IPS-NIHi11 (cell line): ENCODE results near the gene RTN4R.
"Not testable (repeated sequence)": the region's sequence is repeated elsewhere in the genome, so short reads cannot be mapped to it uniquely, and the experiment has no call there.

Experiments used
- DNase-seq: peaks from one replicate; pipeline ENCODE4 v3.0.0; 2012; ENCODE audit warnings: mixed read lengths, low spot score

The RTN4R gene

GRCh38 chr22:20268279-20269012, at the start of gene RTN4R:
RTN4R (minus strand) TSS chr22:20268318; CDS start chr22:20268092, 226 bp downstream.
- peak; percentile 87 for DNase-seq

DNA sequence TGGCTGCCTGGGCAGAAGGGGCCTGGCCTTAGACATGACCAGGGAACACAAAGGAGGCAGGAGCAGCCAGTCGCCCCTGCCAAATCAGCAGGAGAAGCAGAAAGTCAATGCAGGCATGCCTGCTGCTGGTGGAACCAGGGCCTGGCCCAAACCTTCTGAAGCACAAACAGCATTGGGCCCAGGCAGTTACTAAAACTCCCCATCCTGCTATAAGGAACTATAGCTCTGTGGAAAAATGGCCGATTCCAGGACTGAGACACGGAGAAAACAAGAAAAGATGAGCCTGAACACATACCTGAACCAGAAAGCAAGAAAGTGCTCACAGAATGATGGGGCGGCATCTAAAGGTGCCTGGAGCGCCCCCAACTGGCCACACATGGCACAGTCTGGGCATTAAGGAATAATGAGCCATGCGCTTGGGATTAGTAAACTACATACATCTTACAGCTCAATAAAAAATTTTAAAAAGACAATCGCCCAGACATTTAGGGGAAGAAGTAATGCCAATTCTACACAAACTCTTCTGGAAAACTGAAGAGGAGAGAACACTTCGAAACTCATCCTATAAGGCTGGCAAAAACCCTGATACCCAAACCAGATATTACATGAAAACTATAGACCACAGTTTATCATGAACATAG, 49.4 kb upstream of the RTN4R start:
- DNase-seq: not testable (repeated sequence)

DNA sequence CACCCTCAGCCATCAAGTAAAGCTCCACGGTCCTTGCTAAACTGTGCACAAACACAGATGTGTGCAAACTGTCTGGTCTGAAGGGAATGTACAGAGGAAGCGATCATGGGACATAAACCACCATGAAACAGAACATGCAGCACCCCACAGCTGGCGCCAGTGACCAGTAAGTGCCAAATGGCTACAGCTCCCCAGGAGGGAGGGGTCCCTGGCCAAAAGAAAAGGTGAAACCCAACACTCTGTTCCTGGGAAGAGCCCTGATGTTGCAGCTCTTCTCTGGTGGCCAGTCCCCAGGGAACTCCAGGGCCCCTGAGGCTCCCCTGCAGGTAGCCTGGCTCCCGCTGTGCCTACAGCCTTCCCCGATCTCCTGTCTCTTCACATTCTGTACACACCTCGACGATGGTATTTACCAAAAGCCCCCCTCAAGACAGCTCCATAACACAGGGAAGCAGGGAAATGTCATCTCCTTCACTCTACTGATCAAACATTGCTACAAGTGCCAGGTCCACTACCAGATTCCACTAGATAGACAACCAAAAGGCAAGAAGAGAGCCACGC, 48.8 kb upstream of the RTN4R start:
- DNase-seq: no peak

DNA sequence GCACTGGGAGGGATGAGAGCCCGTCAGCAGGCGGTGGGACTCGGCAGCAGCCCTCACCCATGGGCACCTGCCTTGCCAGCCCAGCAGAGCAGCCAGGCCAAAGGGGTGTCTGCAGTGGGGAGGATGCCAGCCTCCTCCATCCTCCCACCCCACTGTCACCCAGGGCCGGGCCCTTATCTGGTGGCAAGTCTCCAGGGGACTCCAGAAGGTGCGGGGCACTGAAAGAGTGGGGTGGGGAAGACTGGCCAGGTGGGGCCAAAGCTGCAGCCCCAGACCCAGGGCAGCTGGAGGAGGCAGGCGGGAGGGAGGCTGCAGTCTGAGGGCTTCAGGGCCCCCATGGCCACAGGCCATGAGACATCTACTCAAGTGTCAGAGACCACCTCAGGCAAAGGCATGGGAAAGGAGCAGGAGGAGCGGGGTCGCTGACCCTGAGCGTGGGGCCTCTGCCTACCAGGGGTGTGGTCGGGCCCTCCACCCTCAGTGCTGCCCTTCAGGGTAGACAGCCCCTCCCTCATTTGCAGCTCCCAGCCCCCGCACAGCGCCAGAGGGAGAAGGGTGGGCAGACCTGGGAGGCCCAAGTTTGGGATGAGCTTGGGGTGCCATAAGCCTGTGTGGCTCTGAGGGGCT, 48.2 kb upstream of the RTN4R start:
- DNase-seq: no peak

GRCh38 chr22:20315337-20316216, 47.5 kb upstream of the RTN4R start:
- no peak for DNase-seq

DNA sequence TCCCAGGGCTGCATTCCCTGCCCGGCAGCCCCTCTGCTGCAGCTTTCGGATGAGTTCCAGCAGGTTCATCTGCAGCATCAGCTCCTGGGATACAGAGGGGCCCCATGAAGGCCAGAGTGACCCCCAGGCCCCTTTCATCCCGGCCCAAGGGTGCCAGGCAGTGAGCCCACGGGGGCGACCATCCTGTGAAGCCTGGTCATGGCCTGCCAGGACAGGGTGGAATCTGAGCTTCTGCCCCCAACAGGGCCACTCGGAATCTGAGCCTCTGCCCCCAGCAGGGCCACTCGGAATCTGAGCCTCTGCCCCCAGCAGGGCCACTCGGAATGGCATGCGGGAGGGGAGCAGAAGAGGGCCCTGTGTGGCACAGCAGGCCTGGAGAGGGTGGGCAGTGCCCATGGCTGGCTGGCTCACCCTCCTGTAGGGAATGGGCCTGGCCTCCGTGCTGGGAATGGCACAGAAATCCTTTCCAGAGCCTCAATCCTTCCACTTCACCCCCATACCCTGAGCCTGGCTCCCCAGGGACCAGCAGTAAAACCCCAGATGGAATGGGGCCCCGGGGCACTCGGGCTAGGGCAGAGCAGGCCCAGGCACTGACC, 46.7 kb upstream of the RTN4R start:
- DNase-seq: not testable (repeated sequence)

- DNase-seq: not testable (repeated sequence)
Observed at GRCh38 chr22:20314206-20314605, 46.1 kb upstream of the RTN4R start.

GRCh38 chr22:20313306-20314077, 45.4 kb upstream of the RTN4R start:
- DNase-seq: peak; percentile 29

DNA sequence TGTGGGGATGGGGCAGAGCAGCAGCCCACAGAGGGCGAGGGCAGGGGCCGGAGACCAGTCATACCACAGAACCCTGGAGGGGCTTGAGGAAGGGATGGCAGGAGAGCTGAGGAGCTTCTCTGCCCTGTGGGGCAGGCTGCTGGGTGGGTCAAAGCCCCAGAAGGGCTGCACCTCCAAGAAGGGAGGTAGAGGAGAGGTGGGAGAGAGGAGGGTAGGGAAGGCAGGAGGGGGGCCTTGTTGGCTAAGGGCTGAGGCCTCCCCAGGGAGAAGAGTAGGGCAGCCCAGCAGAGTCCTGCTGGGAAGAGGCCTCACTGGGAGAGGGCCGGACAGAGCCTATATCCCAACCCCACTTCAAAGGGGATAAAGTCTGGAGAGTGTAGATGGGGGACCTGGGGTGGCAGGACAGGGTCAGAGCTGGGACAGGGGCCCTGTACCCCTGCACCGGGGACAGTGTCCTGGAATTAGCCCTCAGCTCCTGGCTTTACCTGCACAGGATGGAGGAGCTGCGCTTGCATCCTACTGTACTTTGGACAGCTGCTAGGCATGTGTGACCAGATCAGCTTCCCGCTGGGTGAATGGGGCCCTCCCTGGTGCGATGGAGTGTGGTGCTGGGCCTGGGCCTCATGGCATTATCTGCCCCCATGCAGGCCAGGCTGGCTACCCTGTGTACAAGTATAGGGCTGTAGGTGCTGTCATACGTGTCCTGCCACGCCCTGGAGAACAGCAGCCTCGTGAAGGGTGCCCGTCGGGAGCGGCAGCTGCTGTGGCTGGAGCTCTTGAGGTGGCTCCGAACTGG, 44.5 kb upstream of the RTN4R start:
- no peak for DNase-seq

DNA sequence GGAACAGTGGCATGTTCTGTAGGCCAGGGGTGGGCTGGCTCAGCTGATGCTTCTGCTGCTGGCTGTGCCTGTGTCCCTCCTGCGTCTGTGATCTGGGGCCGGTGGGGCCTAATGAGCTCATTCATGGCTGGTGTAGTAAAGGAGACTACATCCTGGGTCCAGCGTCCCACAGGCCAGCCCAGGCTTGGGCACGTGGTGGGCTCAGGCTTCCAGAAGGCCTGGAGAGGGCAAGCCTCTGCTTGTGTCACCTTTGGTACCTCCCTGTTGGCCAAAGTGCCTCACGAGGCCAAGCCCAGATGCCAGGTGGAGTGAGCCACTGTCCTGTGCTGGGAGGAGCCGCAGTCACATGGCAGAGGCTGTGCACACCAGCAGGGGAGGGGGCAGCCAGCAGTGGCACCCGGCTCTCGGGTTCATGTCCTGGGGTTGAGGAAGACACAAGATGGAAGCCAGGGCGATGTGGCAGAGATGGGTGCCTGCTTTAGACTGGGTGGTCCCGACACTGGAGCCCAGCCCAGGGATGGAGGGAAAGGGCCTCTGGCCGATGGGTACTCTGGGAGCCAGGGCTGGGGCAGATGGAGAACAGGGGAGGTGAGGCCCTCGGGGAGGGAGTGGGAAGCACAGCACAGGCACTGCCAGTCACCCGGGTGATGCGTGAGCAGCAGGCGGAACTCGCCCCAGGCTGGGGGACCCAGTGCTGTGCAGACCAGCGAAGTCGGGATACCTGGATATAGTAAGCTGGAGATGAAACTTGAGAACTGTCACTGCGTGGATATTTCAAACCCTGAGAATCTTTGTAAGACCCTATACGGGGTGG, 43.3 kb upstream of the RTN4R start:
- DNase-seq: not testable (repeated sequence)

DNA sequence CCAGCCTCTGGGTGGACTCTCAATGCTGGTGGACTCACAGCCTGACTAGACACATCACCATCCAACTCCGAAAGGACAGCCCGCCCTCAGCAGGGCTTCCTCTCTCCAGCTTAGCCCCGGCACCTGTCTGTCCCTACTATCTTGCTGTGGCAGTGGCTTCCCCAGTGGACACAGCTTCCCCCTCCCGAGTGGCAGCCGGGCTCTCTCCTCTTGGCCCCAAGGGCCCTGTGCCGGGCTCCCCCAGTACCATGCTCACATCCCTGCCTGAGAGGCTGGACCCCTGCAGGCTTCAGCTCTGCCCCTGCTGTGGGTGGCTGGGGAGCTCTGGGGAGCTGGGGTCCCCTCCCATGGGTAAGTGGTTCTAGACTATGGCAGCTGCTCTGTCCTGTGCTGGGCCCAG, 42.7 kb upstream of the RTN4R start:
- DNase-seq: not testable (repeated sequence)

DNA sequence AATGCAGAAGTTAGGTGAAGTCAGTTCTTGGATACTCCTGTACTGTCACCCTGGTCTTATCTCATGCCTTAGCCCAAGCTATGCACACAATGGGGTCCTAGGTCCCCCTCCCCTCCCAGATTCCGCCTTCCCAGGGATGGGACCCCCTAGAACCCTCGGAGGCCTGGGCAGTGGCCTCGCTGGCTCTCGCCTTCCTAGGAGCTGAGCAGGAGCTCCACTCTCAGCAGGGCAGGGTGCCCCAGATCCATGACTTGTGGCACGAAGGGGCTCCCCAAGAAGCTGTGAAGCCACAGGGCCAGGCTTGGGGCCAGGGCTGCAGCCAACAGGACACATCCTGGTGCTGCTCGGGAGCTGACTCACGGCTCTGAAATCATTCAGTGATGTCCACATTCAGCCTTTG, 42.1 kb upstream of the RTN4R start:
- DNase-seq: not testable (repeated sequence)

GRCh38 chr22:20308806-20309650, 40.9 kb upstream of the RTN4R start:
- DNase-seq: not testable (repeated sequence)

DNA sequence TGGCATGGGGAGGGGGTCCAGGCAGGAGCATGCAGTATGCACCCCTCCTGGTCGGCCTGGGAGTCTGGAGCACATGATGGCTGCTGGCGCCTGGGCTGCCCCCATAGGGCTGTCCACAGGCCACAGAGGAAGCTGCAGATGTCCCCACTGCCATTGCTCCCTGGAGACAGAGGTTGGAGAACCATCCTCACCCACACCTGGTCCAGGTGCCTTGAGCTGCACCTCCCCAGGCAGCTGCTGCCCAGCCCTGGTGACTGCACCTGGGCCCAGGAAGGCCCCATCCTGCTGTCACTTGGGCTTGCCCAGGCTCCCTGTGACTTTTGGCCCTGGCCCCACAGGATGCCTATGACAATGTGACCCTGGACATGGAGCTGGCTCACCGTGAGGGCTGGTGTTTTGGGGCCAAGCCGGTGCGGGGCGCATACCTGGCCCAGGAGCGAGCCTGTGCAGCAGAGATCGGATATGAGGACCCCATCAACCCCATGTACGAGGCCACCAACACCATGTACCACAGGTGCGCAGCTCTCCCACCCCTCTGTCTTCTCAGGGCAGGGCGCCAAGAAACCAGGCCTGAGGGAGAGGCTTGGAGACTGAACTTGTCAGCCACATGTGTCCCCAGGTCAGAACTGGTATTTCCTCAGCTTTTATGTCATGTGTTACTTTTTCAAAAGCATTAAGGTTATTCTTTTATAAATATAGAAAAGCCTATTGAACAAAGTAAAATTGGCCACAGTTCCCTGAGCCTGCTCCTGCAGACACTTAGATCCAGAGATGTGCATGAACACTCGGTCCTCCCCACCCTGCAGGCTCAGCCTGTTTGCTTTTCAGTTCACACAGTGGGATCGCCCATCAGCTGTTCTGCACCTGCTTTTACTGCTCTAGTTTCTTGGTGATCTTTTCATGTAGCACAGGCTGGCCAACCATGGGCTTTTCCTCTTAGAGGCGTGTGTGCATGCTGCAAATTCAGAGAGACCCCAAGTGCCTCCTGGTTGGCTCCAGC, 39.6 kb upstream of the RTN4R start:
- not testable (repeated sequence) for DNase-seq

- not testable (repeated sequence) for DNase-seq
Observed at GRCh38 chr22:20306646-20307447, 38.7 kb upstream of the RTN4R start.
